Vagina (tissue), 2 donors: Measurements from ENCODE around the gene OXCT1.

Experiments
- POLR2A ChIP-seq, 2 donors: fragments of 450-650 bp; IDR thresholded peaks; one replicate each; pipeline ENCODE4 v1.6.1; 2017; ENCODE audit warnings: antibody characterized with exemption in 2 of 2, mild to moderate bottlenecking in 2 of 2, moderate library complexity in 2 of 2
- POLR2AphosphoS5 ChIP-seq, 2 donors: sonication (generic); formaldehyde crosslinking; IDR thresholded peaks; one replicate each; pipeline ENCODE4 v1.9.0; 2017; ENCODE audit warnings: antibody characterized with exemption in 2 of 2, mild to moderate bottlenecking in 2 of 2, low read depth in 1 of 2; ENCODE audit not compliant: insufficient read depth in 1 of 2
- TF ChIP-seq, protein P1 (sequence below), 3 experiments: fragments of 450-650 bp in 2 of 3; fragments of 200-600 bp in 1 of 3; sonication (generic) in 1 of 3; IDR thresholded peaks; one replicate each; pipeline ENCODE4 v1.5.1; 2017 to 2019; ENCODE audit warnings: antibody characterized with exemption in 3 of 3, mild to moderate bottlenecking in 2 of 3, moderate library complexity in 2 of 3

DNA sequence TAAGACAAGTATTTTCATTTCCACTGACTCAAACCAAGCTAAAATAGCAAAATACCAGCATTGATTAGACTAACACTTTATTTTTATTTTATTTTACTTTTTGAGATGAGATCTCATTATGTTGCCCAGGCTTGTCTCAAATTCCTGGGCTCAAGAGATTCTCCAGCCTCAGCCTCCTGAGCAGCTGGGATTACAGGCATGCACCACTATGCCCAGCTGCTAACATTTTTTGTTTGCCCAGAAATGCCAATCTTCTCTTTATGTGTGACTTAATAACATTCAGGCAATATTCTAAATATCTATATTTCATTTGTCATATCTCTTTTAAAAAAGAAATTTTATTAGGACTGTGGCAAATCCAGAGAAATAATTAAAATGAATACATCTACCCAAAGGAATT lies 55.0 kb downstream of the OXCT1 start:
- TF ChIP-seq, protein P1, sequence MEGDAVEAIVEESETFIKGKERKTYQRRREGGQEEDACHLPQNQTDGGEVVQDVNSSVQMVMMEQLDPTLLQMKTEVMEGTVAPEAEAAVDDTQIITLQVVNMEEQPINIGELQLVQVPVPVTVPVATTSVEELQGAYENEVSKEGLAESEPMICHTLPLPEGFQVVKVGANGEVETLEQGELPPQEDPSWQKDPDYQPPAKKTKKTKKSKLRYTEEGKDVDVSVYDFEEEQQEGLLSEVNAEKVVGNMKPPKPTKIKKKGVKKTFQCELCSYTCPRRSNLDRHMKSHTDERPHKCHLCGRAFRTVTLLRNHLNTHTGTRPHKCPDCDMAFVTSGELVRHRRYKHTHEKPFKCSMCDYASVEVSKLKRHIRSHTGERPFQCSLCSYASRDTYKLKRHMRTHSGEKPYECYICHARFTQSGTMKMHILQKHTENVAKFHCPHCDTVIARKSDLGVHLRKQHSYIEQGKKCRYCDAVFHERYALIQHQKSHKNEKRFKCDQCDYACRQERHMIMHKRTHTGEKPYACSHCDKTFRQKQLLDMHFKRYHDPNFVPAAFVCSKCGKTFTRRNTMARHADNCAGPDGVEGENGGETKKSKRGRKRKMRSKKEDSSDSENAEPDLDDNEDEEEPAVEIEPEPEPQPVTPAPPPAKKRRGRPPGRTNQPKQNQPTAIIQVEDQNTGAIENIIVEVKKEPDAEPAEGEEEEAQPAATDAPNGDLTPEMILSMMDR (IDR thresholded peaks at IDR 0.05), result no peak
- TF ChIP-seq POLR2A (IDR thresholded peaks at IDR 0.05), result no peak
- TF ChIP-seq POLR2AphosphoS5 (IDR thresholded peaks at IDR 0.05; ENCODE audit: insufficient read depth in 1 of 2, low read depth in 1 of 2), result no peak
